Left forelimb (tissue), 1 donor: ENCODE results near the gene HIF3A.

ENCODE experiments used
- DNase-seq: peaks from one replicate; pipeline ENCODE4 v3.0.0-alpha.2; 2018; ENCODE audit warnings: low spot score

The HIF3A gene

DNA sequence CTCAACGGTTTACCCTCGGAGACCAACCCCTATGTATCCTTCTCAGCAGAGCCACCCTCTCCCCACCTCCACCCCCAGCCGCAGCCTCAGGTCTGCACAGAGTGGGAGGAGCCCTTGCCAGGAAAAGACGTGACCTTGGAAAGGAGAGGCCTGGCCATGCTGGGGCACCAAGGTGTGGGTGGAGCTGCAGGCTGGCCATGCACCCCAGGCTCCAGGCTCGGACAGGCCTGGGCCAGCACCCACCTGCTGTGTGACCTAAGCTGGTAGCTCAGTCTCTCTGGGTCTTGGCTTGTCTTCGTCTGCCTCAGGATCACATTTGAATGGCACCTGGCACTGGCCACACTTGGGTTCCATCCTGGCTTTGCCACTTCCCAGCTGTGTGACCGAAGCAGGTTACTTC lies 87.0 kb downstream of the HIF3A start:
- peak; percentile 41 for DNase-seq

DNA sequence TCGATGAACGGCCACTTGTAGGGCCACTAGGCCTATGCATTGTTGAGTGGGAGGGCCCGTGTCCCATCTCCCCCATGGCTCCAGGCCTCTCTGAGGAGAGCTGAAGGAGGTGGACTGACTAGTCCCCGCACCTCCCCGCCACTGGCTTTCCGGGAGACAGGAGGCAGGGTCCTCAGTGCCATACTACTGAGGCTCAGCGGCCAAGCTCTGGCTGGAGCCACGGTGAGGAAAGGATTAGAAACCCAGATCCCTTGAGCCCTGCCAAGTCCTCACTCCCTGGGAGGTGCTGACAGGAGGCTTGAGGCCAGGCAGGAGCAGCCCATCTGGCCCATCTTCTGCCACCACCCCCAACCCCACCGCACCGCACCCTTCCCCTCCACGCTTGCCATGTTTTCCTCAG lies 87.6 kb downstream of the HIF3A start:
- DNase-seq, result peak; percentile 23

DNA sequence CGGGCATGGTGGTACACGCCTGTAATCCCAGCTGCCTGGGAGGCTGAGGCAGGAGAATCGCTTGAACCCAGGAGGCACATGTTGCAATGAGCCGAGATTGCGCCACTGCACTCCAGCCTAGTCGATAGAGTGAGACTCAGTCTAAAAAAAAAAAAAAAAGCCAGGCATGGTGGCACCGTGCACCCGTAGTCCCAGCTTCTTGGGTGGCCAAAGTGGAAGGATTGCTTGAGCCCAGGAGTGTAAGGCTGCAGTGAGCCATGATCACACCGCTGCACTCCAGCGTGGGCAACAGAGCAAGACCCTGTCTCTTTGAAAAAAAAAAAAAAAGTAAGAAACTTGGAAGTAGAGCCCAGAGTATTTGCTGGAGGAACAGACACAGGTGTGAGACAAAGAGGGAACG lies 88.8 kb downstream of the HIF3A start:
- DNase-seq, result peak; percentile 5

DNA sequence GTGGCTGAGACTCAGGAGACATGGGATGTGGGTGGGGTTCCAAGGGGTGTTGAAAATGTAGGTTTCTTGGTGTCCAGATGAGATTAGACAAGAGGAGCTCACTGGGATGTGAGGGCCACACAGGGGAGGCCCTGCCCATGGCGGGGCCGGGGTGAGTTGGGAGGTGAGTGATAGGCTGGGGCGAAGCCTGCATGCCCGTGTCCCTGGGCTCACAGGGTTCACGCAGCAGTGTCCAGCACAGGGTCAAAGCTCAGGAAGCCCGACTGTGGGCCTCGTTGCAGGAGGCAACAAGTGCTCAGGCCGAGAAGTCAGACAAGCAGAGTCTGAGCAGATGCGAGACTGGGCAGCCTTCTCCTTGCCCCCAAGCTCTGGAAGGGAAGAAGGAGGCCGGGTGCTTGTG lies 89.3 kb downstream of the HIF3A start:
- DNase-seq, result peak; percentile 40

DNA sequence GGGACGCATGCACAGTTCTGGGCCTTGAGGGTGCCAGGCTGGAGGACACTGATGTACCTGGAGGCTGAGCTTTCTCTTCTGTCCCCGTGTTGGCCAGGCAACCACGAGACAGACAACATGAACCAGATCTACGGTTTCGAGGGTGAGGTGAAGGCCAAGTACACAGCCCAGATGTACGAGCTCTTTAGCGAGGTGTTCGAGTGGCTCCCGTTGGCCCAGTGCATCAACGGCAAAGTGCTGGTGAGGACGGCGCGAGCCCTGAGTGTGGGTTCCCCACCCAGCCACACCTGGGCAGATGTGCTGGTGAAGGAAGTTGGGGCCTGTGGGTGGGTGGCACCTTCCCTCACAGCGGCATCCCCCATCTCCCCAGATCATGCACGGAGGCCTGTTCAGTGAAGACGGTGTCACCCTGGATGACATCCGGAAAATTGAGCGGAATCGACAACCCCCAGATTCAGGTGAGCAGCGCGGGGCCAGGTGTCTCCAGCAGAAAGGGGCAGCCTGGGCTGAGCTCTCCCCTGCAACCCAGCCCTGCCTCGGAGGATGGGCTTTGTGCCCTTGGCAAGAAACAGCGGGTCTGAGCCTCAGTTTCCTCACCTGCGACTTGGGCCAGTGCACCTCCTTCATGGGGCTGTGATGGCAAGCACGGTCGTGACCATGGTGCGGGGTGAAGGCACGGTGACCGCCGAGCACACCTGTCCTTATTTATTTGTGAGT lies 90.3 kb downstream of the HIF3A start:
- no peak for DNase-seq

DNA sequence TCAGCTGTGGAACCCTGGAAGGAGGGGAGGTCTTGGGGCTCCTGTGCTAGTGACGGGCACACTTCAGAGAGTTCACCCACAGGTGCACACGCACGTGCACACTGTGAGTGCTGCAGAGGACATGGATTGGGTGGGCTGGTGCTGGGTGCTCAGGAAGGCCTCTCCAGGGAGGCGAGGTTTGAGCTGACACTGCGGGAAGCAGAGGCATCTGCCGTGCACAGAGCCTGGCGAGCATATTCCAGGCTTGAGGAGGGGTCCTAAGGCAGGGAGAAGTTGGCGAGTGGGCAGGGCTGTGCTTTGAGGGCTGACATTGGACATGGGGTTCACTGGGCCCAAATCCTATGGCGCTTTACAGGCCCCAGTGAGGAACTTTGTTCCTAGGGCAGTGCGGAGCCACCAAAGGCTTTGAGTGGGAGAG lies 90.9 kb downstream of the HIF3A start:
- DNase-seq, result no peak

DNA sequence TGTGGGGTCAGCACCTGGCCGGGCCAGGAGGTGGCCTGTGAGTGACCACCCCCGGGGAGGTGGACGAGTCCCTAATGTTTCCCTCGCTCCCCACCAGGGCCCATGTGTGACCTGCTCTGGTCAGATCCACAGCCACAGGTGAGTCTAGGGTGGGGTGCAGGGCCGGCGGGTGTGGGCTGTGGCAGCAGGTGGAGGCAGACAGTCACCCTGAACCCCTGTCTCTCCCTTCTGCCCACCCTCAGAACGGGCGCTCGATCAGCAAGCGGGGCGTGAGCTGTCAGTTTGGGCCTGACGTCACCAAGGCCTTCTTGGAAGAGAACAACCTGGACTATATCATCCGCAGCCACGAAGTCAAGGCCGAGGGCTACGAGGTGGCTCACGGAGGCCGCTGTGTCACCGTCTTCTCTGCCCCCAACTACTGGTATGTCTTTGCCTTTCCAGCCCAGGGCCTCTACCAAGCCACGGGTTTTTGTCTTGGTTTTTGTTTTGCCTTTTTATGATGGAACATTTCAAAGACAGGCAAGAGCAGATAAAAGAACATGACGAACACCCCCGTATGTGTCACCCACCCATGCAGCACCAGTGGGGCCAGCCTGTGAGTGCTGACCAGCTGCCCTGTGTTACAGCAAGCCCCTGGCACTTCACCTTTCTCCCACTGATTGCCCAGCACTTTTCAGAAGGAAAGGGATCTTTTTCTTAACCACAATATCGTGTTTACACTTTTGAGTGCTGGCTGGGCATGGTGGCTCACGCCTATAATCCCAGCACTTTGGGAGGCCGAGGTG lies 91.7 kb downstream of the HIF3A start:
- DNase-seq, result no peak

DNA sequence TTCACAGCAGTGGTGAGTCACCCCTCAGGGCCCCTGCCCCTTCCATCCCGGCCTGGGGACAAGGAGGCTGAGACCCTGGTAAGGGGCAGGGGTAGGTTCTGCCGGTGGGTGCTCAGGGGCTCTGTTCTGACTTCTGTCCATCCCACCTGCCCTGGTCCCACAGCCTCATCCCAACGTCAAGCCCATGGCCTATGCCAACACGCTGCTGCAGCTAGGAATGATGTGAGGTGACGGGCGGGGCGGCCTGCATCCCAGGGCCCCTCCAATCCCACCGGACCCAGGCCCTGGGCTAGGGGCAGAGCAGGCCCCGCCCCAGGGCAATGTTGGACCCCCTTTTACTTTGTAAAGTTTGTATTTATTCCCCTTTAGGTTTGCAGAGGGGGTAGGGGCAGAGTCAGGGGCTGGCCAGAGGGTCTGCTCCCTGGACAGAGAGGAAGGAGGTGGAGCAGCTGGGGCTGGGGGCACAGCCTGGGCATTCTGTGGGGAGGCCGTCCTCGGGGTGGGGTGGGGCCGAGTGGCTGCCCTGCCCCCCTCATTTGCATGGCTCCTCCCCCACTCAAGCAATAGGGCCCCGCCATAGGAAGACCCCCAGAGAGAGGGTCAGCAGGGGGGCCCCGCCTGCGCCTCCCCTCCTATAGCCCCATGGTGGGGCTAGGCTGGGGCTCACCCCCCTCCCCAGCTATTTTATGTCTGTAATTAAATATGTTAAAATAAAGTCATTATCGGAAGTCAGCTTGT lies 93.4 kb downstream of the HIF3A start:
- no peak for DNase-seq

DNA sequence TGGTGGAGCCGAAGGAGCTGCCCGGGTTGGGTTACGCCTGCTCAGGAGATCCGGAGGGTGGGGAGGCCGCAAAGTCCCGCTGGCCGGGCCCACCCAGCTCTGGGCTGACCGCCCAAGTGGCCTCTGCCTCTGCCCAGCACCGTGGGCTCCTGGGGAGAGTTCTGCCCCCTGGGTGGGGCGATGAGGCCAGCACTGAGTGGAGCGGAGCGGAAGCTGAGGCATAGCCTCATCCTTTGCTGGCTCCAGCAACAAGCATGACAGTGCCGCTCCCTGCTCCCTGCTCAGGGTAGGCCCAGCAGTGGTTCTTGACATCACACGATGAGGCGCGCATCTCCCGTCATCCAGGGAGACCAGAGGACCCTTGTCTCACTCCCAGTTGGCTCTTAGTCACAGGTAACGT lies 94.0 kb downstream of the HIF3A start:
- no peak for DNase-seq

DNA sequence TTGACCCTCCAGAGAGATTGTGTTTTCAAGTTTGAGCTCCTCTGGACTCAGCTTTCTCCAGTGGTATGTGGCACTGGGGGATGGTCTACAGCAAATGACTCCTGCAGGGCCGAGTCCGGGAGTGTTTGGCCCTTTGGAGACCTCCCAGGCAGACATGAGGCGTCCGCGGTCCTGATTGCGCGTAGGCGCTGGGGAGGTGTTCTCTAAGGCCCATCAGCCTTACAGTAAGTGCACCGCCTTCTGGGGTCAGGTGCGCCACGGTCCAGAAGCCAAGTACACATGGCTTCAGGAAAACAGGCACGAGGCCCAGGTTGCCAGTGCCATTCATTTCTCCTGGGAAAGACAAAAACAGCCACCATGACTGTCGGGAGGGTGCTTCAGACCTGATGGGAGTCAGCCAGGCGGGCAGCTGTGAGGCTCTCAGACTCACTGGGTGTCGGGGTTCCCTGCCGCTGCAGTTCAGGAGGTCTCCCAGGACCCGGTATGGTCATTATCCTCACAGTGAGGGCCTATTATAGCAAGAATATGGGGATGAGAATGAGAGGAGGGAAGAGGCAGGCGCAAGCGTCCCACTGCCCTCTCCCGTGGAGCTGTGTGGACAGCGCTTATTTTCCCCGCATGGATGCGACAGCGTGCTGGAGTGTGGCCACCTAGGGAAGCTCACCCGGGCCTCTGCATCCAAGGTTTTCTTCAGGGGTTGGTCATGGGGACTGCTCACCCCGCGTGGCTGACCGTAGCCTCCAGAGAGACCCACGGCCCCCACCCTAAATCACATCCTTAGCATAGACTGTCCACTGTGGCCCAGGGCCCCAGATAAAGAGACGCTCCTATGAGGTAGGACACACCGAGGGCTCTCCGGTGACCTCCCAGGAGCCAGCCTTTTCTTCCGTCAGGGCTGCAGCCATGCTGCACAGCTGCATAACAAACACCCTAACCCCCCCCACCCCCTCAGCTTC lies 94.7 kb downstream of the HIF3A start:
- DNase-seq, result no peak

DNA sequence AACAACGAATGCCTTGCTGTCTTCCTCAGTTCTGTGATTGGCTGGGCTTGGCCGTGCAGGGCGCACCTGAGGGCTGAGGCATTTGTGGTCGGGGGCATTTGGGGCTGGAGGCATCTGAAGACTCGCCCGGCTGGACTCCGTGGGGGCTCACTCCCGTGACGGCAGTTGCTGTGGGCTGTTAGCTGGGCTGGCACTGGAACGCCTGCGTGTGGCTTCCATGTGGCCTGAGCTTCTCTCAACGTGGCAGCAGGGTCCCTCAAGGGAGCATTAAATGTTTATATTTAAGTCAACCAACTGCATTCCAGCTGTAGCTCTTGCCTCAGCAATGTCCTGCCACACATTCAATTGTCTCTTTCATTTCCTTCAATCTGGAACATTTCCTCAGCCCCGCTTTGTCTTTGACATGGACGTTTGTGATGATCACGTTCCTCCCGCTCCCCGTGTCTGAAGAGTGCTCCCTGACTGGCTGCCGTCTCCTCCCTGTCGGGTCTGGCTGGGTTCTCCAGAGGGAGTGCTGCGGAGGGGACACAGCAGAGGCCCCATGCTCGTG lies 95.5 kb downstream of the HIF3A start:
- DNase-seq, result peak; percentile 67

DNA sequence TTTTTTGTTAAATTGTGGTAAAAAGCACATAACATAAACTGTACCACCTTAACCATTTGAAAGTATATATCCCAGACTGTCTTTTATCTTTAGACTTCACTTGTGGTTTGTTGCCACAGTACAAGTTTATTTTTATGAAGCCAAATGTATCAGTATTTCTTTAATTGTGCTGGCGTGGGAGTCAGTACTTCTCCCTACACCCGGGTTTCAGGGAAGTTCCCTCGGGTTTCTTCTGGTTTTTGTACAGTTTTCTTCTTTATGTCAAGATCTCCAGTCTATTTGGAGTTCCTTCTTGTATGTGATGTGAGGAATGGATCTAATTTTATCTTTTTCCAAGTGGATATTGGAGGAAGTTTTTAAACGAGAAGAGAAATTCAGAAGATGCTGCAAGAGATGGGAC lies 96.0 kb downstream of the HIF3A start:
- no peak for DNase-seq
